DMS114 treated with DMSO at 0.1 percent for 48 hours (cell line): ENCODE measurements around the gene STUB1.

ENCODE experiments used
- DNase-seq: peaks from one replicate; lab custom pipeline; 2025; ENCODE audit not compliant: unreplicated experiment; lab: John Stamatoyannopoulos, UW

STUB1 gene

DNA sequence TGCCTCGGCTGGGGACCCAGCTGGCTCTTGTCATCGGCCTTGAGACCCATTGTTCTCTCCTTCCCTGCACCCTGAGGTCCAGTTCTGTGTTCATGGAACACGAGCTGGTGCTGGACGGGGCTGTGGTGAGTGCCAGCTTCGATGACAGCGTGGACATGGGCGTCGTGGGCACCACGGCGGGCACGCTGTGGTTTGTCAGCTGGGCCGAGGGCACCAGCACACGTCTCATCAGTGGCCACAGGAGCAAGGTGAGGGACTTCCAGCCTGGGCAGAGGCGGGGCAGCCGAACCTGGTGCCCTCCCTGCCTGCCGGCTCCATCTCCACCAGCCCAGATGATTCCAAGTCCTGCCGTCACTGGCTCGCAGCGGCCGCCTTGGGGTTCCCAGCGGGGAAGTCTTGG is 17.6 kb upstream of the STUB1 start:
- DNase-seq: no peak

DNA sequence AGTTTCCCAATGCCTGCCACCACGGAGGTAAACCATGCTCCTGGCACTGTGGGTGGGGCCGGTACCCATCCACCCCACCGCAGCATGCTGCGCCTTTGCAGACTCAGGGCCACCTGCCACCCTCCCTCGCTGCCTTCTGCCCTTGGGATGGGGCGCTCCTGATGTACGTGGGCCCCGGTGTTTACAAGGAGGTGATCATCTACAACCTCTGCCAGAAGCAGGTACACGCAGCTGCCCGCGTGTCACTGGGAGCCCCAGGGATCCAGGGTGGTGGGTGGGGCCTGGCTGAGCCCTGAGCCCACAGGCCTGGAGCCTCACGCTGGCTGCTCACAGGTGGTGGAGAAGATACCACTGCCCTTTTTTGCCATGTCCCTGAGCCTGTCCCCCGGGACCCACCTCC is 13.6 kb upstream of the STUB1 start:
- no peak for DNase-seq

DNA sequence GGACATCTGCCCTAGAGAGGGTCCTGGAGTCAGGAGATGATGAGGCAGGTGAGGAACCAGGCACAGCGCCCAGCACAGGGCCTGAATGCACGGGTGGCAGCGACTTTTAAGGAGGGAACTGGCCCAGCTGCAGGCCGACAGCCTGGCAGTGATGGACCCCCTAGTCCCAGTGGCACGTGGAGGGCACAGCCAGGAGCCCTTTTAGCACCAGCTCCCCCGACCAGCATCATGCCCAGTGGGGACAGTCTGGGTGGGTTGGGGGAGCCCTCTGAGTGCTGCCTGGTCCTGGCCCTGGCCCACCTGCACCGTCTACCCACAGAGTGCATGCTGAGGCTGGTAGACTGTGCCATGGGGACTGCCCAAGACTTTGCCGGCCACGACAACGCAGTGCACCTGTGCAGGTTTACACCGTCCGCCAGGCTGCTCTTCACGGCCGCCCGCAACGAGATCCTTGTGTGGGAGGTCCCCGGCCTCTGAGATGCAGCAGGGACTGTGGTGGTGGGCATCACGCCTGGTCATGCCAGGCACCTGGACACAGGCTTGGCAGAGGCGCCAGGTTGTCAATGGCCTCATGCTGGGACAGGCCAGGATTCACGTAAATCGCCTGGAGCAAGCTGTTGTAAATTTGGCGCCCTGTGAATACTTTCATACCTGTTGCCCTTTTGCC is 13.0 kb upstream of the STUB1 start:
- no peak for DNase-seq

DNA sequence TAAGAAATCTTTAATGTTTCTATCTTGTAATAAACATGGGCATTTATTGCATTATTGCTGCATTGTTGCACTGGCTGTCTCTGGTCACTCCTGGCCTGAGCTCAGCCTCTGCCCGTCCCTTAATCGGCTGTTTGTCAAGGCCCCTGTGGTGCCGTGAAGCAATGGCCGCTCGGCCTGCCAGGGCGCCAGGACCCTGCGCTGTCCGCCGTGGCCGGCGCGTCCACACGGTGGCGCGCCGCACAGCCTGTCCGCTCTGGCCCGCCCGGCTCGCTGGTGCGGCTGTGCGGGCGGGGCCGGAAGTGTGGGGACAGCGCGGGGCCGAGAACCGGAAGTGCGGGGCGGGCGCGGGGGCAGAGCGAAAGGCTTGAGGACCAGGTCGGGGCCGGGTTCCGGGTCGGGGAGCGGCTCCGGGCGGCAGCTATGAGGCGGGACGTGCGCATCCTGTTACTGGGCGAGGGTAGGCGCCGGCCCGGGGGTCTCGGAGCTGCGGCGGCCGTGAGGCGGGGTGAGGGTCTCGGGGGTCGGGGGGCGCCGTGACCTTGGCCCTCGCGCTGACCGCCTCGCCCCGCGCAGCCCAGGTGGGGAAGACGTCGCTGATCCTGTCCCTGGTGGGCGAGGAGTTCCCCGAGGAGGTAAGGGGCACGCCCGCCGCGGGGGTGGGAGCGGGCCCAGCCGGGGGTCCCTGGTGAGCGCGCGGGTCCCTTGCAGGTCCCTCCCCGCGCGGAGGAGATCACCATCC is 12.3 kb upstream of the STUB1 start, which contains the start of gene RHOT2:
RHOT2 (plus strand) TSS at position 353 of the 739 bp plus-strand sequence; CDS start at position 421, 68 bp downstream.
- peak; percentile 75 for DNase-seq

DNA sequence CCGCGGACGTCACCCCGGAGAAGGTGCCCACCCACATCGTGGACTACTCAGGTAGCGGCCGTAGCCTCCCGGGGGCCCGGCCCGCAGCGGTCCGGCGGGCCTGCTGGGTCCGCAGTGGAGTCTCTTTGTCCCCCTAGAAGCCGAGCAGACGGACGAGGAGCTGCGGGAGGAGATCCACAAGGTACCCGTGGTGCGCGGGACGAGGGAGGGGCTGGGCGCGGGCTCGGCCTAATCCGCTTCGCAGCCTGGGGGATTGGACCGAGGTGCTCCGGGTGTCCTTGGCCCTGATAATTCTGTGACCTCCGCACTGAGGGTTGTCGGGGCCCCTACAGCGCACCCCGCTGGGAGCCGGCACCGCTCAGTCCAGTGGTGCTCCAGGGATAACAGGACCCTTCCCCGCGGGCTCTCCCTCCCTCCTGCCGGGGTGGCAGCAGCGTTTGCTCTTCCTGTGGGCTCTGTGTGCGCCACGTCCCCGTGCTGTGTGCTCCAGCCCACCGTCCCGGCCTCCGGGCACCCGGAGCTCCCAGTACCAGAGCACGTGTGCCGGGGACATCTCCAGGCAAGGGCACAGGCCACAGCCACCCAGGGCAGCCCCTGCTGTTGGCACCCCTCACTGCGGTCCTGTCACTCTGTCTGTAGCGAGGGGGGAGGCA is 11.6 kb upstream of the STUB1 start:
- no peak for DNase-seq

DNA sequence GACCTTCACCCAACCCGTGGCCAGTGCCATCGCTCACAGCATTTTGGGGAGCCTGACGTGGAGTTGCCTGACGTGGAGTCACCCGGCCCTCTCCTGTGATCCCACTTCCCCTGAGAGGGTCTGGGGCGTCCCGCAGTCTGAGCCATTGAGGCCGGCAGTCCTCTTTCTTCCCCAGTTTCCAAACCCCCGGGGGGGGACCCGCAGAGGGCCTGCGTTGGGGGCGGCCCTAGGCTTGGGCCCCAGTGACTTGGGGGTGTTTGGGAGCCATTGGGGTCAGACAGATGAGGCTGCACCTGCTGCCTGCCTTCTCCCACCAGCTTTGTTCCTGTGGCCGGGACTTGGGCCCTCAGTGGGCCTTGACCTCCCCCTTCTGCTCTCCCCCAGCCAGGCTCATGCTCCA is 10.5 kb upstream of the STUB1 start:
- no peak for DNase-seq

DNA sequence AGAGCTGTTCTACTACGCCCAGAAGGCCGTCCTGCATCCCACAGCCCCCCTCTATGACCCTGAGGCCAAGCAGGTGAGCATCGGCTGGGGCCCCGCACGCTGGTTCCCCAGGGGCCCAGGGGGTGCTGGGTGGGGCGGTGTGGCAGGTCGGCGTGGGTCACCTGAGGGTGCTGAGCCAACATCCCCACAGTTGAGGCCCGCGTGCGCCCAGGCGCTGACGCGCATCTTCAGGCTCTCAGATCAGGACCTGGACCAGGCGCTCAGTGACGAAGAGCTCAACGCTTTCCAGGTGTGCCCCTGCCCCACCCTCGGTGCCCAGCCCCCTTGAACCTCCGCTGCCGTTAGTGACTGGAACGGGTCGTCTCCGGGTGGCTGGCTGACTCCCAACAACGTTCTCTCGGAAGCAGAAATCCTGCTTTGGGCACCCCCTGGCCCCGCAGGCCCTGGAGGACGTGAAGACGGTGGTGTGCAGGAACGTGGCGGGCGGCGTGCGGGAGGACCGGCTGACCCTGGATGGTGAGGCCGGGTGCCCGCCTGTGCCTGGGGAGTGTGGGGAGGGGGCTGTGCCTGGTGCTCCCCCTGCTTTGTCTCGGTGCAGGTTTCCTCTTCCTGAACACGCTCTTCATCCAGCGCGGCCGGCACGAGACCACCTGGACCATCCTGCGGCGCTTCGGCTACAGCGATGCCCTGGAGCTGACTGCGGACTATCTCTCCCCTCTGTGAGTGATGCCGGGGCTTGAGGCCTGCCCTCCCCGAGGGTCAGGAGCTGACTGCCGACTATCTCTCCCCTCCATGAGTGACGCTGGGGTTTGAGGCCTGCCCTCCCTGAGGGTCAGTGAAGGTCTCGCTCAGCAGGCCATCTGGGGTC is 9.5 kb upstream of the STUB1 start:
- DNase-seq: no peak

DNA sequence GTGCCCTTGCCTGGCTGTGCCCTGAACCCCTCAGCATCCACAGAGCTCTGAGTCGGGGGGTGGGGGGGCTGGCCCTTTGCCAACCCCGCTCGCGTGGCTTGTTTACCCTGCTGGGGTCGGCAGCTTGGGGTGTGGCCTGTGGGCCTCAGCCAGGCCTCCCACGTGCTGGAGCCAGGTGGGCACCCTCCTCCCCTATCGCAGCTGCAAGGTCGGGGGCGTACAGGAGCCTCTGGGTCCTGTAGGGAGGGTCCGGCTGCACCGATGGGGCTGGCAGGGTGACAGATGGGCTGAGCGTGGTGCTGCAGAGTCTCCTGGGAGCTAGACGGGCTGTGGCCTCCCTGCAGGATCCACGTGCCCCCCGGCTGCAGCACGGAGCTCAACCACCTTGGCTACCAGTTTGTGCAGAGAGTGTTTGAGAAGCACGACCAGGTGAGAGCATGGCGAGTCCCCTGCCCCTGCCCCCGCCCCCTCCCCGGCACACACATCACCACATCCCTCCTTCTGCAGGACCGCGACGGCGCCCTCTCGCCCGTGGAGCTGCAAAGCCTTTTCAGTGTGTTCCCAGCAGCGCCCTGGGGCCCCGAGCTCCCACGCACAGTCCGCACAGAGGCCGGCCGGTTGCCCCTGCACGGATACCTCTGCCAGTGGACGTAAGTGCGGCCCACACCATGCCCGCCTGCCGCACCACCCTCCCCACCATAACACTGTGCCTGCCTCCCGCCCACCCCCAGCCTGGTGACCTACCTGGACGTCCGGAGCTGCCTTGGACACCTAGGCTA is 8.7 kb upstream of the STUB1 start:
- DNase-seq: no peak

DNA sequence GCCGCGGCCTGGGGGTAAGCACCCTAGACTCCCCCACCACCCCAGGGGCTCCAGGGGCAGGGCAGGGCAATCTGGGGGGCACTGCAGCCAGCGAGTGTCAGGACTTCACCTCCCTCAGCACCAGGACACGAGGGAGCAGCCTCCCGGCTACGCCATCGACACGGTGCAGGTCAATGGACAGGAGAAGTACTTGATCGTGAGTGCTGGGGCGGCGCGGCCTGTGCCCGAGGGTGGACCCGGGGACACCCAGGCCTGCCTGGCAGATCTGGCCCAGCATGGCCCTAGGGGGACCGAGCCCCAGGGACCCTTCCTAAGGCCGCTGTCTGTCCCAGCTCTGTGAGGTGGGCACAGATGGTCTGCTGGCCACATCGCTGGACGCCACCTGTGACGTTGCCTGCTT is 7.8 kb upstream of the STUB1 start:
- no peak for DNase-seq

DNA sequence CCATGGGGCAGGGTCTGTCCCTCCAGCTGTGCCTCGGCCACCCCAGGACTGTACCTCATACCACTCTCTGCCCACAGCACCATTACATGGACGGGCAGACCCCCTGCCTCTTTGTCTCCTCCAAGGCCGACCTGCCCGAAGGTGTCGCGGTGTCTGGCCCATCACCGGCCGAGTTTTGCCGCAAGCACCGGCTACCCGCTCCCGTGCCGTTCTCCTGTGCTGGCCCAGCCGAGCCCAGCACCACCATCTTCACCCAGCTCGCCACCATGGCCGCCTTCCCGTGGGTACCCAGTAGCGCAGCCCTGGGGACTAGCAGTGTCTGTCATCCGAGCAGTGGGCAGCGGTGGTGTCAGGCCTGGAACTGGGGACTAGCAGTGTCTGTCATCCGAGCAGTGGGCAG is 7.4 kb upstream of the STUB1 start:
- DNase-seq: no peak

DNA sequence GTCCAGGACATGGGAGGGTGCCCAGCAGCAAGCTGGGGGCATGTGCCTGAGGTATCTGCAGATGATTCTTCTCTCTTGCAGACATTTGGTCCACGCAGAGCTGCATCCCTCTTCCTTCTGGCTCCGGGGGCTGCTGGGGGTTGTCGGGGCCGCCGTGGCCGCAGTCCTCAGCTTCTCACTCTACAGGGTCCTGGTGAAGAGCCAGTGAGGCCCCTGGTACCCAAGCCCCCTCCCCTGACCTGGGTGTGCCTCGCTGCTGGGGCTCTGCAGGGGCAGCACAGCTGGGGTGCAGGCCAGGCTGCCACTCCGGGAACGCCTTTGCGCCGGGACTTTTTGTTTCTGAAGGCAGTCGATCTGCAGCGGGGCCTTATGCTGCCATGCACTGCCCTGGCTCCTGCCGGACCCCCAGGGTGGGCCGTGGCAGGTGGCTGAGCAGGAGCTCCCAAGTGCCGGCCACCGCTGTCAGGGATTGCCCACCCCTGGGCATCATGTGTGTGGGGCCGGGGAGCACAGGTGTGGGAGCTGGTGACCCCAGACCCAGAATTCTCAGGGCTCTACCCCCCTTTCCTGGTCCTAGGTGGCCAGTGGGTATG is 6.7 kb upstream of the STUB1 start:
- DNase-seq: no peak

DNA sequence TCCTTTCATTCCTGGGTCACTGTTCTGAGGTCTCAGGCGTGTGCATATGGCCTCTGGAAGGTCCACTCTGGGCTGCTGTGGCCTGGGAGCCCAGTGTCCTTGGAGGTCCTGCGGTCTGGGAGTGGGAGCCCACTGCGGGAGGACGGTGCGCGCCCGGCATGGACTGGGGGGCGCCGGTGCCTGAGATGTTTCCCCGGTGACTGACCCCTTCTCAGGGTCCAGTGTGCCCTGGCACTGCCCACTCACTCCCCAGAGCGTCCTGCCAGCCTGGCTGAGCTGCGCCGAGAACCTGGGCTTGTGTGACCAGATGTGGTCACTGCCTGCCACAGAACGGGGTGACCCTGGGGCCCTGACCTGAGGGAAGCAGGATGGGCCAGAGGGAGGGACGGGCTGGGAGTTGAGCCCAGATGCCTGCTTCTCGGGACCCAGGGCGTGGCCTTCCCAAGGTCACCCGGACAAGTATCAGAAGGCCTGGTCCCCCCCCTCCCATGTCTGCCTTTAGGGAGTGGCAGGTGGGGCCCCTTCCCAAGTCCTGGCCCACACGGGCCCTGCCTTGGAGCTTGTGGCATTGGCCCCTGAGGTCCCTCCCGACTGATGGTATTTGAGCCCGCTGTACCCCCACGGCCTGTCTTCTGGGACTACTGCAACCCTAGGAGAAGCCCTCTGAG is 5.9 kb upstream of the STUB1 start:
- no peak for DNase-seq

DNA sequence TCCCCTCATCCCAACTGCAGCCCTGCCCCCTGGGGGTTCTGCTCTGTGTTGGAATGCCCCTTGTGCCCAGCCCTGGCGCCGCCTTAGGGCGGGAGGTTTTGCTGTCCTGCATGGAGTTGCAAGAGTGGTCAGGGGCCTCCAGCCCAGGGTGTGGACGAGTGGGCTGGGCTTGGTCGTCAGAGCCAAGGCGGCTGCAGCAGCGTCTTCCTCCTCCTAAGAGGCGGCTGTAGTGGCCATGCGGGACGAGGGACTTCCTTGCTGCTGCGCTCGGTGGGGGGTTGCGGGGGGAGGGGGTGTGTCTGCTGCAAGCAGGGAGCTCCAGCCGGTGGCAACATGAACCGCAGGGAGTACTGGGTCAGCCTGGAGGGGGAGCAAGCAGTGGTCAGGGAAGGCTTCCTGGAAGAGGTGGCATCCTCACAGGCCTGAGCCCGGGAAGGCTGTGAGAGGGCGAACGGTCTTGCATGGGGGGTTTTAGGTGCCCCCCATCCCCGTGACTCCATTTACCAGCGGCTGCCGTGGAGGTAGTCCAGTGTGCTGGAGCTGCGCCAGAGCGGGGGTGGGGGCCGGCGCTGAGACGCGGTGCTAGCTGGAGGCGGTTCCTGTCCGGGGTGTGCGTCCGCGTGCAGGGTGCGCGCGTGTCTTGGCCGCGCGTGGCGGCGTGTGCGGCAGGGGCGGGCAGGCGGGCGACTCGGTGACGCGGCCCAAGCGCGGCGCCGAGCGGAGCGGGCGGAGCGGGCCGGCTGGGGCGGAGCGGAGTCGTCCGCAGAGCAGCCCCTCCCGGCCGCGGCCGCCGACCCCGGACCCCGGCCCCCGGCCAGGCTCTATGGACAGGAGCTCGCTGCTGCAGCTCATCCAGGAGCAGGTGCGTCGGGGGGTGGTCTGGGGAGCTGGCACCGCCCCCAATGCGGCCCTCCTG is 5.0 kb upstream of the STUB1 start, which contains the start of gene RHBDL1:
RHBDL1 (plus strand) TSS at position 704 of the 916 bp plus-strand sequence; CDS start at position 824, 120 bp downstream.
- no peak for DNase-seq

DNA sequence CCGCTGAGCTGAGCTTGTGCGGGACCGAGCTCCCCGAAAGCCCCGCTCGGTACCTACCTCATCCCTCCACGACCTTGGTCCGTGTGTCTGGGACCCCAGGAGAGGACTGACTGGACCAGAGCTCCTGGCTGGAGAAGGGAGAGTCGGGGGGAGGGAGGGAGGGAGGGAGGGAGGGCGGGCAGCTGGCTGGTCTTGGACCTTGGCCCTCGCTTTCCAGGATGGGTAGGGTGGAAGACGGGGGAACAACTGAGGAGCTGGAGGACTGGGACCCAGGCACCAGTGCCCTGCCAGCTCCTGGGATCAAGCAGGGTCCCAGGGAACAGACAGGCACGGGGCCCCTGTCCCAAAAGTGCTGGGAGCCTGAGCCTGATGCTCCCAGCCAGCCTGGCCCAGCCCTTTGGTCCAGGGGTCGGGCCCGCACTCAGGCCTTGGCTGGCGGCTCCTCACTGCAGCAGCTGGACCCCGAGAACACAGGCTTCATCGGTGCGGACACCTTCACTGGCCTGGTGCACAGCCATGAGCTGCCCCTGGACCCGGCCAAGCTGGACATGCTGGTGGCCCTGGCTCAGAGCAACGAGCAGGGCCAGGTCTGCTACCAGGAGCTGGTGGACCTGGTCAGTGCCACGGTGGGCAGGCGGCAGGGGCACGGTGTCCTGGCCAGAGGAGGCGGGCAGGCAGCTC is 4.2 kb upstream of the STUB1 start:
- DNase-seq: no peak

DNA sequence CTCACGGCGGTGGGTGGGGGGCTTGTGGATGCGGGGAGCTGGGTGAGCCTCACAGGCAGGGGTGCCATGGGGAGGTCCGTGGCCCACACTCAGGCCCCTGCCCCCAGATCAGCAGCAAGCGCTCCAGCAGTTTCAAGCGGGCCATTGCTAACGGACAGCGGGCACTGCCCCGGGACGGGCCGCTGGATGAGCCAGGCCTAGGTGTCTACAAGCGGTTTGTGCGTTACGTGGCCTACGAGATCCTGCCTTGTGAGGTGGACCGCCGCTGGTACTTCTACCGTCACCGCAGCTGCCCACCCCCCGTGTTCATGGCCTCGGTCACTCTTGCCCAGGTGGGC is 3.7 kb upstream of the STUB1 start:
- no peak for DNase-seq

DNA sequence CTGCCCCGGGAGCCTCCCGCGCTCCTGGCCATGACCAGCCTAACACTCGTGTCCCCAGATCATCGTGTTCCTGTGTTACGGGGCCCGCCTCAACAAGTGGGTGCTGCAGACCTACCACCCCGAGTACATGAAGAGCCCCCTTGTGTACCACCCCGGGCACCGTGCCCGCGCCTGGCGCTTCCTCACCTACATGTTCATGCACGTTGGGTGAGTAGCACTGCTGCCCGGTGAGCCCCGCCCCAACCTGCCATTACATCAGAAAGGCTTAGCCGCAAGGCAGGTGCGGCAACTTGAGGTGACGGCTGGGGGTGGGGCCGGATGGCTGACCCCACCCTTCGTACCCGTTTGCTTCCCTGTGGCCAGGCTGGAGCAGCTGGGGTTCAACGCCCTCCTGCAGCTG is 3.3 kb upstream of the STUB1 start:
- no peak for DNase-seq

DNA sequence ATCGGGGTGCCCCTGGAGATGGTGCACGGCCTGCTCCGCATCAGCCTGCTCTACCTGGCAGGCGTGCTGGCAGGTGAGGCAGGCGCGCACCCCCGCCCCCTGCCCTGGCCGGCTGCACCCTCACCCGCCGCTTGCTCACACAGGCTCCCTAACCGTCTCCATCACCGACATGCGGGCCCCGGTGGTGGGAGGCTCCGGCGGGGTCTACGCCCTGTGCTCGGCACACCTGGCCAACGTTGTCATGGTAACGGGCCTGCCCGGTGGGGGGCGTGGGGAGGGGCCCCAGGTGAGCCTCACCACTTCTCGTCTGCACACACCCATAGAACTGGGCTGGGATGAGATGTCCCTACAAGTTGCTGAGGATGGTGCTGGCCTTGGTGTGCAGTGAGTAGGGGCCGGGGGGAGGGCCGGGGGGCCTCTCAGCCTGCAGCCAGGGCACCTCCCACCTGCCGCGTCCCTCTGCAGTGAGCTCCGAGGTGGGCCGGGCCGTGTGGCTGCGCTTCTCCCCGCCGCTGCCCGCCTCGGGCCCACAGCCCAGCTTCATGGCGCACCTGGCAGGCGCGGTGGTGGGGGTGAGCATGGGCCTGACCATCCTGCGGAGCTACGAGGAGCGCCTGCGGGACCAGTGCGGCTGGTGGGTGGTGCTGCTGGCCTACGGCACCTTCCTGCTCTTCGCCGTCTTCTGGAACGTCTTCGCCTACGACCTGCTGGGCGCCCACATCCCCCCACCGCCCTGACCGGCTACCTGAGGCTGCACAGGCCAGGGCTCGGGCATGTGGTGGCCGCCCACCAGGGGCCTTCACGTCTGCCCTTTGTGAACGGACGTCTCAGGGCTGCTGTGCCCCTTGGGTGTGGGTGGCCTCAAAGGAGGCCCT is 2.7 kb upstream of the STUB1 start:
- DNase-seq: no peak
